Trophoblast cell (in vitro differentiated cells and primary cell): ENCODE measurements around the gene CH25H.

Source experiments
- DNase-seq, 2 donors: peaks; one replicate each; pipeline ENCODE4 v3.0.0-alpha.2; 2016
- H2AFZ ChIP-seq: 2 replicates; pipeline ENCODE4 v1.6.1; 2013; ENCODE audit warnings: low read length, moderate library complexity, mild to moderate bottlenecking; ENCODE audit not compliant: insufficient read depth, poor library complexity
- H2AK5ac ChIP-seq: 2 replicates; pipeline ENCODE4 v1.6.1; 2013; ENCODE audit warnings: mild to moderate bottlenecking, low read length
- H2BK120ac ChIP-seq: 2 replicates; pipeline ENCODE4 v1.6.1; 2013; ENCODE audit warnings: low read length, mild to moderate bottlenecking, moderate library complexity; ENCODE audit not compliant: insufficient read depth, poor library complexity
- H2BK12ac ChIP-seq: 2 replicates; pipeline ENCODE4 v1.6.1; 2013; ENCODE audit warnings: mild to moderate bottlenecking, low read length, moderate library complexity
- H2BK5ac ChIP-seq: 2 replicates; pipeline ENCODE4 v1.6.1; 2013; ENCODE audit warnings: low read length, low read depth, moderate library complexity, mild to moderate bottlenecking; ENCODE audit not compliant: poor library complexity
- H3K14ac ChIP-seq: 2 replicates; pipeline ENCODE4 v1.6.1; 2013; ENCODE audit warnings: mild to moderate bottlenecking, low read length
- H3K18ac ChIP-seq: 2 replicates; pipeline ENCODE4 v1.6.1; 2013; ENCODE audit warnings: mild to moderate bottlenecking, low read length
- H3K23ac ChIP-seq: 2 replicates; pipeline ENCODE4 v1.6.1; 2013; ENCODE audit warnings: low read length
- H3K27ac ChIP-seq: 2 replicates; pipeline ENCODE4 v1.5.1; 2013; ENCODE audit warnings: low read depth, mild to moderate bottlenecking, inconsistent platforms, low read length, moderate library complexity
- H3K27me3 ChIP-seq: 2 replicates; pipeline ENCODE4 v1.6.1; 2013; ENCODE audit warnings: inconsistent platforms, mild to moderate bottlenecking, low read length, moderate library complexity; ENCODE audit not compliant: insufficient read depth
- H3K36me3 ChIP-seq, 2 experiments: 1 replicate in 1 of 2; 2 replicates in 1 of 2; pipeline ENCODE4 v1.6.1; 2013; ENCODE audit warnings: low read length in 2 of 2, mild to moderate bottlenecking in 2 of 2, moderate library complexity in 1 of 2; ENCODE audit not compliant: insufficient read depth in 2 of 2, control insufficient read depth in 1 of 2
- H3K4ac ChIP-seq: 2 replicates; pipeline ENCODE4 v1.6.1; 2013; ENCODE audit warnings: low read depth, mild to moderate bottlenecking, low read length, moderate library complexity
- H3K4me1 ChIP-seq, 2 experiments: 1 replicate in 1 of 2; 2 replicates in 1 of 2; pipeline ENCODE4 v1.6.1; 2013; ENCODE audit warnings: low read length in 2 of 2, mild to moderate bottlenecking in 2 of 2, moderate library complexity in 1 of 2; ENCODE audit not compliant: insufficient read depth in 2 of 2, control insufficient read depth in 1 of 2
- H3K4me2 ChIP-seq: 2 replicates; pipeline ENCODE4 v1.6.1; 2013; ENCODE audit warnings: inconsistent platforms, mild to moderate bottlenecking, low read length, moderate library complexity
- H3K4me3 ChIP-seq: 2 replicates; pipeline ENCODE4 v1.5.1; 2013; ENCODE audit warnings: mild to moderate bottlenecking, low read depth, low read length, inconsistent platforms
- H3K79me1 ChIP-seq: one replicate; pipeline ENCODE4 v1.6.1; 2013; ENCODE audit warnings: low read length
- H3K79me2 ChIP-seq: 2 replicates; pipeline ENCODE4 v1.6.1; 2013; ENCODE audit warnings: low read length, mild to moderate bottlenecking; ENCODE audit not compliant: control insufficient read depth, insufficient read depth, poor library complexity
- H3K9ac ChIP-seq: 2 replicates; pipeline ENCODE4 v1.6.1; 2013; ENCODE audit warnings: mild to moderate bottlenecking, low read length
- H3K9me3 ChIP-seq: 2 replicates; pipeline ENCODE4 v1.6.1; 2013; ENCODE audit warnings: low read depth, mild to moderate bottlenecking, control low read depth, inconsistent platforms, low read length; ENCODE audit not compliant: insufficient read depth
- H4K12ac ChIP-seq: 2 replicates; pipeline ENCODE4 v1.6.1; 2013; ENCODE audit warnings: low read depth, mild to moderate bottlenecking, low read length, moderate library complexity
- H4K8ac ChIP-seq: 2 replicates; pipeline ENCODE4 v1.6.1; 2013; ENCODE audit warnings: low read depth, mild to moderate bottlenecking, low read length, moderate library complexity
- H4K91ac ChIP-seq: one replicate; pipeline ENCODE4 v1.6.1; 2013; ENCODE audit warnings: low read depth, mild to moderate bottlenecking, low read length, moderate library complexity
- WGBS: extraction: QIAGEN DNeasy Blood & Tissue Kit; methylation state at CpG from one replicate; pipeline ENCODE4 v1.1.7; 2013; ENCODE audit warnings: missing lambda C conversion rate; ENCODE audit not compliant: insufficient read length, insufficient coverage; ENCODE audit errors: extremely low coverage; 5-methylcytosine and 5-hydroxymethylcytosine counted together

The CH25H gene

DNA sequence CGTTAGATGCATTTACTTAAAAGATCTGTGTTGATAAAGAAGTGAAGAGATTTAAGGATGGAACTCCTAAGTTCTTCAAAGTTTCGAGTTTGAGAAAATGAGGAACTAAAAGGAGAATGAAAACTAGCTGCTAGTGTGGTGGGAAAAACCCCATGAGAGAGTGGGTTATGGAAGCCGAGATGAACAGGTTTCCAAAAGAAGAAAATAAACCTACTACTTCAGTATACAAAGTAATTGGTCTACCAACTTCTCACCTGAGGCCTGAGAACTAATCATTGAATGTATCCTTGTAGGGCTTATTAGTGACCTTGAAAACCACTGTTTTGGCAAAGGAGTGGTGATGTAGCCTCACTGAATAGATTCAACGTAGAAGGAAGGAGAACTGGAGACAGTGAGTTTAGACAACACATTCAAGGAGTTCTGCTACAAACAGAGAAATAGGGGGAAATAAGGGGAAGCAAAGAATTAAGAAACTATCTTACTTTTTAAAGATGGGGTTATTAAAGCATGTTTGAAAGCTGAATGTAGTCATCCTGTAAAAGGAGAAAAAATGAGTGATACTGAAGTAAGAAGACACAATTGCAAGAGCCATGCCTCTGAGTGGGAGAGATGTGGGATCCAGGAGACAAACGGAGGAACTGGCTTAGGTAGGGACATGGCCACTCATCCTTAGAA lies 50.8 kb downstream of the CH25H start:
- Histone ChIP-seq H2BK5ac (no peak overlapping the region), H4K8ac (no peak overlapping the region), H4K12ac (no peak overlapping the region), H3K18ac (no peak overlapping the region), H3K14ac (no peak overlapping the region), H3K9me3 (no peaks in the 10 kb centered on the region), H3K4ac (no peak overlapping the region), H3K4me1 (no peaks in the 10 kb centered on the region), H3K27me3 (no peaks in the 10 kb centered on the region), H2AK5ac (no peak overlapping the region), H4K91ac (no peak overlapping the region), H3K9ac (no peak overlapping the region), H3K36me3 (no peaks in the 10 kb centered on the region), H3K4me3 (no peak overlapping the region), H3K23ac (no peak overlapping the region), H3K79me1 (no peaks in the 10 kb centered on the region), H3K4me2 (no peak overlapping the region), H2BK12ac (no peak overlapping the region), H2BK120ac (no peak overlapping the region), H2AFZ (no peak overlapping the region), H3K27ac (no peak overlapping the region), H3K79me2 (no peaks in the 10 kb centered on the region)
- WGBS, result no CpG with 5 or more reads among the region's 5 CpGs
- no peak for DNase-seq
